GM21576 (cell line): Measurements from ENCODE around the gene MAST4.
"Not testable (repeated sequence)": the region's sequence is repeated elsewhere in the genome, so short reads cannot be mapped to it uniquely, and the experiment has no call there.

Experiments
- ATAC-seq: cut with Tn5 transposase; IDR thresholded peaks from one replicate; pipeline ENCODE4 v1.9.1; 2021; ENCODE audit warnings: mild to moderate bottlenecking, moderate library complexity; ENCODE audit not compliant: unreplicated experiment

The MAST4 gene

DNA sequence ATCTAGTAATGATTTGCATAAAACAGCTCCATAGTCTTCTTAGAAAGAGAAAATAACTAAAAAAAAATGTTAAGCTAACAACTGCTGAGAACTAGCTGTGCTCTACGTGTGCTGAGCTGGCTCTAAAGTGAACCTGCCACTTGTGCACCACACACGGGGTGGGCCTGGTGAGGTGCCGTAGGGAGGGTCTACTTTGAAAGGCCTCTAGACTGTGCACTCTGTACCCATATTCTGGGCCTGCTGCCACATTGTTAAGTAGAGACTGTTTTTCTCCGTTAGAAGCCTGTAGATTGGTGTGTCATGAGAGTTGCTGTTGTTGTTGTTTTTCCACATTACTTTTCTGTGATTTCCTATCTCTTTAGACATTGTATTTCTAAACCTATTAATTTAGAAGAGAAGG, 506.5 kb downstream of the MAST4 start:
- ATAC-seq, result no peak

DNA sequence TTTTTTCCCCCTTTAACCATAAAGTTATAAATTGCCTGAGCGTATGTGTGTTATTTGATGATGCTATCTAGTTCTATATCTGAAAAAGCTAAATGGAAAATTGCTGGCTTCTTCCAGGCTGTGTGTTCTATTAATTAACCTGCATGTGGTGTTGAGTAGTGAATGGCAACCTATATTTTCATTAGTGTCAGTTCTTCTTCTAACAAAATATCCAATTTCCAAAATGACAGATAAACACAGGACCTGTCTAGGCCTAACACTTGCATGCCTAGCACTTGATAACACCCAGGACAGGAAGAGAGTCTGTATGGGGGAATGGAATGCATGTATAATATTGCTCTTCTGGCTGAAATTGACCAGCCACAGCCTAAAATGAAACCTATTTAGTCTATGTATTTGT, 508.7 kb downstream of the MAST4 start:
- ATAC-seq, result no peak

DNA sequence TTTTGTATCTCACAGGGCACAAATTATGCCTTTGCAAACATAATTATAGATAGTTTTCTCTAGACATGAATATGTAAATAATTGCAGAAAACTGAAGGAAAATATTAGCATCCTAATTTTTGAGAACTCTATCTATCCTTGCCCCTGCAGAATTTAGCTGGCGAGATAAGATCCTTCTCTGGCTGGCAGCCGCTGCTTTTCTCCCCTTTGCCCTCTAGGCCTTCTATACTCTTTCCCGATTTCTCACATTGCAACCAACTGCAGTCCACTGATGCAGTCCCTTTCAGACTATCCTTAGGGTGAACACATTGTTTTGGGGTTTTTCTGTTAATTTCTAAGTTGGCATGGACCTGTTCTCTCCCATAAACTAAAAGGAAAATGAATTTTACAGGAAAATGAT, 509.1 kb downstream of the MAST4 start:
- no peak for ATAC-seq

DNA sequence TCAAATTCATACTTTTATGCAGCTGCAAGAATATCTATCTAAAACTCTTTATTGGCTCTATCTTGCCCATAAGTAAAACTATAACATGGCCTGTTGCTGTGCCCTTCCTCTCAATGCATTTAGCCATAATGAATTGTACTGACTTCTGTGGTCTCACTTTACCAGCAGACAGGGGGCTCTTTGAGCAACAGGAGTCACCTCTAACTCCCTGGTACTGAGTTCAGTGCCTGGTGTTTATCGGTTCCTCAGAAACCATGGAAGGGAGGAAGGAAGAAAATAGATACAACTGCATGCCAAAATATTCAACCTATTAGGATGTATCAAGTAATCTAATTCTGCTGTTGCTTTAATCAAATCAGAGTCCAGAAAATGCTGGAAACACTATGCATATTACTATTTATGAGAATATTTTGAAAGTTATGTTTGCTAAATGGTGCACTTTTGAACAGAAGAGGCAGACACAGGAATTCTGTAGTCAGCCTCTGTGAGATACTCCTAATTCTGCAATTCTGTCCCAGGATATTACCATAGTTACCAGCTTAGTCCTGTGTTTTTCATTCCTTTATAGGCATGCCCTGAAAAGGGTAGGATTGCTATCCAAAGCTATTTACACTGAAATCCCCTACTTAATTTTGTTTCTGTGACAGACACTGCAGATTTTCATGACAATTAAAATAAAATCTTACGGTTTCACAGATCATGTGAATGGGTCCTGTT, 510.6 kb downstream of the MAST4 start:
- no peak for ATAC-seq

DNA sequence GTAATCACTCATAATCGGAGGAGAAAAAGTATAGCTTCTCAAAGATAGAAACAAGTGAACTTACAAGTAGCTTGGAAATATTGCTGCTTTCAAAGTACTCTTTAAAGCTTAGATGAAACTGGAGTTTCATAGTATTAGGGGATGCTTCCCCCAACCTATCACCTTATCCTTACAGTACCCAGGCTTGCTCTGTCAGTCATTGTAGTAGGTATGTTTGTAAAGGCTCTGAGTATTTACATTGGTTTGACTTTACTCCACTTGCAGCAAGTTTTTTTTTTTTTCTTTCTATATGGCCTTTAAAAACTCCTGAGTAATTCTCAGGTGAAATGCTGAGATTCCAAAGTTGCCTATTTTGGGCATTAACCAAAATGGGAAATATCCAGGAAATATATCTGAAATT, 515.6 kb downstream of the MAST4 start:
- ATAC-seq, result no peak

DNA sequence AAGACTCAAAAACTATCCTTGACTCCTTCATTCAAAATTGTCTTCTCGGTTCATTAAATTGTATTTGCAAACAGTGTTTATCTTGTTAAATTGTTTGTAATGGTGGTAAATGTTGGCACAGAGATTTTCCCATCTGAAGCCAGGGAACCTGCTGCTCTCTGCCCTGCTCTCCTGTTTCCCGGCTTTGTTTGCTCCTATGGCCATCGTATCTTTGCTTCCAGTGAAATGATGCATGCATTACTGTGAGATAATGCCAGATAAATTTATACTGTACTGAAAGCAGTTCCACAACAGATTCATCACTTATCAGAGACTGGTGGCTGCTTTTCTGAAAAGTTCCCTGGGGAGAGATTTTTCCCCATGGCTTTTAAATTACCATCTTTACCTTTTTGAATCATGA, 519.1 kb downstream of the MAST4 start:
- no peak for ATAC-seq

DNA sequence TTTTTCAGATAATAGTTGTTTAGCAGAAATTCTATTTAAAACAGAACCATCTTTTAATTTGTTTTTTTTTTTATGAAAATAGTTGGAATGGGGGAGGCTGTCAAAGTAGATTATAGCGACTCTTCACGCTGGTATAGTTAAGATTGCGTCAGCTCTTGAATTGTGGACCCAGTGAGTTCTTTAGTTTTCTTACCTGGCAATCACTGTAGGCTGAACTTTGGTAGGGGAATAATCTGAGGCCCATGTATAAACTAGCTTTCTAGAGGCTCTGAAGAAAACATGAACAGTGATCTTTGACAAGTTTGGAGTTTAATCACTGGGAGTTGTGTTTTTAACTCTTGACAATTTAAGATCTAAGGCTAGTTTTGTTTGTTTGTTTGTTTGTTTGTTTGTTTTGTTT, 519.6 kb downstream of the MAST4 start:
- no peak for ATAC-seq

DNA sequence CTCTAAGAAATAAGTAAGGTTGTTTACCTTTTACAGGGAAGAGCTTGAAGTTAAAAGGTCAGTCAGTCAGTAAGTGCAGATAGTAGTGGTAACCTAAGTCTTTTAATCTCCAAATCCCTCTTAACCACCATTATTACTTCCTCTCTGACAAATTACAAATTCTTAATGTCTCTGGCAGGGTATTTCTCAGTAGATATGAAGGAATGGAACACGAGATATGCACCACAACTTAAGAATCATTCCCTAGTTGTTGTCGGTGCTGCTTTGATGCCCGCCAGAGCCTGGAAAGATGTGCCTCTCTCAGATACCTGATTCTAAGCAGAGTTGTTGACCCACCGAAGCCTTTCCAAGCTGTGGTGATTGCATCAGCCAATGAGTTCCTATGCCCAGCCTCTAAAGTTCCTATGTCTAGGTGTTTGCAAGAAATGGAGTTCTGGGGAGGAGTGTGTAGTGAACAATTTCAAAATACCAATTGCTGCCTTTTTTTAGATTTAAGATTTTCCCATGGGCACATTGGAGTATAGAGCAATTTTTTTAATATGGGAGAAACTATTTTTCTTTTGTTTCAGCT, 521.9 kb downstream of the MAST4 start:
- no peak for ATAC-seq

DNA sequence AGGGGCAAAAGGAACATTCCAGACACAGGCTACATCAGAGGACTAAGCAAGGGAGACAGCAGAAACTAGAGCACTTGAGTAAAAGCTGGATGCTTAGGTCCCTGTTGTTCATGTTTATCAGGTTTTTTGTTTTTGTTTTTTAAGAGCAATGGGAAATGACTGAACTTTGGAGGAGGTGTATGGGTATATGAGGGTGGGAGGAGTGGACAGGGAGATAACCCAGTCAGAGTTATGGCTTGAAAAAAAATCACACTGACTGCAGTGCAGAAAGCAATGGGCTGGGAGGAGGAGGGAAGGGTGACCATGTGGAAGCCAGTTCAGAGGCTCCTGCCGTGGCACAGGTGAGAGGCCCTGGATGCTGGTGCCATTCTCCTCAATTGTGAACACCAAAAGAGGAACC, 522.8 kb downstream of the MAST4 start:
- no peak for ATAC-seq

DNA sequence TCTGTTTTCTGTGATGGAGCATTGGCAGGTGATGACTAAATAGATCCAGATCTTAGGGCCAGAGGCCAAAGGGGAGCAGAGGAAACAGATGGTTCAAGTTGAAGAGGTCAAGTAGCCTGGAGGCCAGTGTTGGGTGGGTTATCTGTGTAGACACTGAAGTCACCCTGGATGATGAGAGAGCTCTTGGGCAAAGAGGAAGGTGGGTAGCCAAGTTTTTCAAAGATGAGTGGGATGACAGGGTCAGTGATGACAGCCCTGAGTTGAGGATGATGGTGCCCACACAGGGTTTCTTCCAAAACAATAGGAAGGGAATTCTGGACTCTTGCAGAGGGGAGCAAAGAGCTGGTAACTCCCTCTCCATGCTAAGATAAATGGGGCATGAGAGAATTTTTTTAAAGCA, 523.8 kb downstream of the MAST4 start:
- ATAC-seq, result no peak

DNA sequence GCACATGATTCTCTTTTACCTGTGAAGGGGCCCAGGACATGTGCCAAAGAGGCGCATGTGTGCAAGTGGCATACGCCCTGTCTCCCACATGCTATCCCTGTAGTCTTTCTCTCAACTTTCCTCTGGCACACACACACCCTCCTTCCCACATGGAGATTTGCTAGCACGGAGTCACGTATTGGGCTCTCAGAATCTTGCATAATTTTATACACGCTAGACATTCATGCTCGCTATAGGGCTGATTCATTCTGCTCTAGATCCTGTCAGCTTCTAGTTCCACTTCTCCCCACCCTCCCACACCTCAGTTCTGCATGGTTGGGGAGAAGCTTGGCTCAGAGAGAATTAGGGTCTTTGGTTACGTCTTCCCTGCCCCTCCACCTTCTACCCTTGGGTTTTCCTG, 527.6 kb downstream of the MAST4 start:
- ATAC-seq, result no peak

DNA sequence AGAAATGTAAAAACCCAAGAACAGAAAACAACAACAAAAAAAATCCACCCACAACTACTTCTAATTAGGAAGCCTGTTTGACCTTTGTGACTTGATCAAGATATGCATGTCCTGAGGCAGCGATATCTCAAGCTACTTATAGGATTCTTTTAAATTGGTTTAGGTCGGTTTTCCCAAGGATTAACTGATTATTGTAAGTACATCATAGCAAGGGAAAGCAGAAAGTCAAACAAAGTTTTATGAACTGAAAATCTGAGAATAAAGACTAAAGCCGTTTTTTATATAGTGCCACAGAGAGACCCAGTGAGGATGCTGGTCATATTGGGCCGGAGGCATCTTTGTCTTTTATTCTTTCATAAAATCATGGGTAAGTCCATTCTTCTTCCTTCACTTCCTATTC, 528.4 kb downstream of the MAST4 start:
- no peak for ATAC-seq

DNA sequence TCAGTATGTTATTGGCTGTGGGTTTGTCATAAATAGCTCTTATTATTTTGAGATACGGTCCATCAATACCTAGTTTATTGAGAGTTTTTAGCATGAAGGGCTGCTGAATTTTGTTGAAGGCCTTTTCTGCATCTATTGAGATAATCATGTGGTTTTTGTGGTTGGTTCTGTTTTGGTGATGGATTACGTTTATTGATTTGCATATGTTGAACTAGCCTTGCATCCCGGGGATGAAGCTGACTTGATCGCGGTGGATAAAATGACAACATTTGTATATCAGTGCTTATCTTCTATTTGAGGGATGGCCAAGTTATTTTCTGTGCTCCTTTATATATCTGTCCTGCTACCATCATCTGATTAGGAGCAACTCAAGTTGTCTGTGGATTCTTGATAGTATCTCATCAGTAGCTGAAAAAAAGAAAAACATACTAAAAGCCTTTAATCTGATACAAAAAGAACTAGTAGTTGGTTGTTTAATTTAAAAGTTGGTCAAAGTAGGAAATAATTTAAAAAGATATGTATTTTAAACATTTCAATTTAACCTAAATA, 531.2 kb downstream of the MAST4 start:
- not testable (repeated sequence) for ATAC-seq

DNA sequence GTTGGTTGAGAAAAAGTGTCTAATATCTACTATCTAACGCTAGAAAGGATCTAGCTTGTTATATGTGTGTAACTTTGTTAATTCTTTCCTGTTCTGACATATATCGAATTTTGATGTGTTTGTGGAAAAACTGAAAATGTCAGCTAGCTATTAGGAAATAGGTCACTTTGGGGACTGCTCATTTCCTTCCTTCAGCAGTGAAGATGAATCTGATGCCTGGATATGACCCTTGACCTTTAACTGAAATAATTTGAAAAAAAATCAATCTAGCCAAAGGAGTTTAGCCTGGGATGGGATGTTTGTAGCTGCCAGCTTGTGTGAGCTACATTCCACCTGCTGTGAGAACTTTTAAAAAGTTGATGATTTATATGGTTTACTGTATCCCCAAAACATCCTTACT, 533.6 kb downstream of the MAST4 start:
- ATAC-seq, result no peak

DNA sequence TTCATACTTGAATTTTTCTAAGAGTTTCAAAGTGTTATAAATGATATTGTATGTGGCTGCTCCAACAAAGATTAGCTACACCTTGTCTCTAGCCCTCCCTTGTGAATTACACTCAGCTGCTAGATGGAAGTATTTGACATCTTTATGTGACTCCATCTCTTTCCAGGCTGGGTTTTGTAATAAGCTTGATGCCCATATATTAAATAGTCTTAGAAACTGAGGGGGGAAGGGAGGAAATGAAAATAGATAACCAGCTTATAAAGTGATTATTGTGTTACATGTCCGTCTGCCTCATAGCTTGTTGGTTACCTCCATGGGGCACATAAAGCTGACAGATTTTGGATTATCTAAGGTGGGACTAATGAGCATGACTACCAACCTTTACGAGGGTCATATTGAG, 537.0 kb downstream of the MAST4 start:
- ATAC-seq, result no peak

DNA sequence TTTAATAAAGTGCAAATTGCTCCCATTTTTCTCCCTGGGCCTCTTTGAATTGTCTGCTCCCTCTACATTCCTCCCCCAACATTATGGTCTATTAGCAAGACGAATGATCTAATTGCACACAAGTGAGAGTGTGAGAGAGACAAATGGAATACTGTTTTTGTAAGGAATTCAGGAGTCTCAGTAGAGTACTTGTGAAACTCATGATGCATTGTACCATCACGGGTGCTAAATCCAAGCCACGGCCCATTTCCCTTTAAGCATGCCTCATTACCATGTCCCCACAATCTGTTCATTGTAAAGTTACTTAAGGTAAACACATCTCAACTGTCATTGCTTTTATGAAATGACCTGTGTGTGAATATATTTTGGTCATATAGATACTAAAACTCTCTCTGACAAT, 537.6 kb downstream of the MAST4 start:
- no peak for ATAC-seq

DNA sequence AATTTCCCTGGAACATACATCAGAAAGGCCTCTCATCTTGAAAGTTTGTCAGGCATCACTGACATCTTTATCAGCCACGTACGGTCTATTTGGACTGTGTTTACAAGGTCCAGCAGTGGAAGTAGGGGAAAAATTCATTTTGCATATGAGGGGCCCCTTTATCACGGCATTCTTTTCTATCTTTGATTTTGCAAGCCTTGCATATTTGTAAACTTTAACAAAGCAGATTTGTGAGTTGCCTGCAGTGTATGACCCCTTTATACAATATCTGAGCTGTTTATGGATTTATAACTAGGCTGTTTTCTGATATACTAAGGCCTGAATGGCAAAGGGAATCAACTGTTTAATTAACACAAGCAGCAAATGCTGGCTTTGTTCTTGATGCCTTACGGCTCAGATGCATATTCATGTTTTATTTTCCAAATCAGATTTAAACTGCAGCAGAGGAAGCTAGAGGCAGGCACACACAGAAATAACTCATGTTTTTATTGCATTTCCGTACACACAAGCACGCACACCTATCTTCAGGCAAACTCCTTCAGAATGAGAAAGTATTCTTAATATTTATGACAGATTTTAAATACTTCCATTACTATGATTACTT, 539.3 kb downstream of the MAST4 start:
- no peak for ATAC-seq

DNA sequence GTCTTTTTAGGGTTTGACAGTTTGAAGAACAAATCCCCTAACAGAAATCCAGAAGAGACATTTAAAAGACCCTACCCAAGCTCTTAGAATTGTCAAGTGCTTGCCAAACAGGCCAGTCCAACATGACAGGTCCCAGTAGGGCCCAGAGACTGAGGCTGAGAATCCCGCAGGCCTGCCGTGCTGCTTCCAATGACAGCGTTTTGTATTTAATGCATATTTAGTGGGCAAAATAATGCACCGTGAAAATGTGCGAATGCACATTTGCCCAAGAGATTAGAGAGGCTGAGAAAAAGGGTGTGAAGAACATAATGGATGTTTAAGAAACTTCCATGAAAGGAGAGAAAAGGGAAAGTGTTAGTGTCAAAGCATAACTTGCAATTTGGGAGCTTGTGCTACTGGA, 542.8 kb downstream of the MAST4 start:
- ATAC-seq, result no peak

DNA sequence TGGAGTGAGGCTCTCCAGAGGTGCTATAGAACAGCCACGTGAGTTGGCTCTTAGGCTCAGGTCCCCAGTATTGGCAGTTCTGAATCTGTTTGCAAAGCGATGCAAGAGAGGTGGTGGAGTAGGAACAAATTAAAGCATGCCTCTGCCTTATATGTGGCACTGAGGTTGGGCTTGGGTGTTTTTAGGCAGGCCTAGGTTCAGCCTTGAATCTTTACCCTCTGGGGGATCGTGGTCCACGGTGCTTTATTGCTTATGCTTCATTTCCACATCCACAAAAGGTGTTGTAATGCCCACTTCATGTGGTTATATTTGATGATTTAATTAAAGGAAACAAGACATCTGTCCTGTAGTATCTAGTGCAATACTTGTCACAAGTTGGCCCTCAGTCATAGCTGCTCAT, 544.2 kb downstream of the MAST4 start:
- ATAC-seq, result no peak

DNA sequence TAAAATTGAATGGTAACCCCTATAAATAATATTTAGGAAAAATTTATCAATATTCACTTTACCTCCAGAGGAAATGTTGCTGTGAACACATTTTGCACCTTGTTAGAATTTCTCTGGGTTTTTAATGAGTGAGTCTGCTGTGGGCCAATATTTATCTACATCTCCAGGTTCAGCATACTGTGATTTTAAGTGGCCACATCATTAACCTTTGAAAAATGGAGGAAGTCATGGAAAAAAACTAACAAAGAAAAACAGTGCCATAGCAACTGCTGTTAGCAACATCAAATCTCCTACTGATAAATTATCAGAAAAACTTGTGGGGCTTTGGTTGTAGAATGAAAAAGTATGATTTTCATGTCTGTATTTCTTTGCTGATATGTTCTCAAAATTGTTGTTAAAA, 545.5 kb downstream of the MAST4 start:
- ATAC-seq, result no peak

DNA sequence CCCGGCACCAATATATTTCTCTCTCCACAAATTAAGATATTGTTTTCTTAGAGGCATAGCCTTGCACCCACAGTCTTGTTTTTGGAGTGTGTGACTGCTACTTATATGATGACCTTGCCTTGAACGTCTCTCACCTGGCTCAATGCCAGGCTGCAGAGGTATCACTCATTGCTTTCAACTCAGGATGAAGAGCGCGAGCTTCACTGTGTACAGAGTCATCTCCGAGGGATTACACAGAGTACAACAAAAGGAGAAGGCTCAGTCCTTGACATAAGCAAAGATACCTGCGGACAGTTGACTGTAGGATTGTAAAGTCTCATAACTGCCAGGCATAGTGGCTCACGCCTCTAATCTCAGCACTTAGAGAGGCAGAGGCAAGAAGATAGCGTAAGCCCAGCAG, 546.6 kb downstream of the MAST4 start:
- ATAC-seq, result no peak

DNA sequence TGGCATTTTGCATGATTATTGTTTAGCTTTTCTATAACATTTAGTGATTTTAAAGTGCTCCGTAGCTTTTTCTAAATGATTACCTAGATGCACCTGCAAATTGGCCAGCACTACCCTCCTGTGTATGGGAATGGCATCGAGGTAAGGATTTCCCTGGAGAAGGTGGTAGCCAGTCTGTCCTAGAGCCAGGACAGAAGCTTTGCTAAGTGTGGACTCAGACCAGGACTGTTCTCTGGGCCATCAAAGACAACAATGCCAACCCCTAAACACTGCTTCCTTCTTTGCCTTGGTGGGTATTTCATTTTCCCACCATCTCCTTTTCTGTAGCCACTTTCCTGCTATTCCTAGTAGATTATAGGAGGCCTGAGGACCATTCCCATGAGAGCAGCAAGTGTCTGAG, 547.4 kb downstream of the MAST4 start:
- no peak for ATAC-seq
